Activated naive CD8-positive, alpha-beta T cell (primary cell): Measurements from ENCODE around the gene IDH3G.

Source experiments
- H3K27ac Mint-ChIP-seq: one replicate; pipeline ENCODE4 v1.8.0; 2021; ENCODE audit warnings: mixed read lengths
- H3K27me3 Mint-ChIP-seq: one replicate; pipeline ENCODE4 v1.8.0; 2021; ENCODE audit warnings: mixed read lengths
- H3K36me3 Mint-ChIP-seq: one replicate; pipeline ENCODE4 v1.8.0; 2021; ENCODE audit warnings: mixed read lengths
- H3K4me1 Mint-ChIP-seq: one replicate; pipeline ENCODE4 v1.8.0; 2021; ENCODE audit warnings: low read depth, mixed read lengths
- H3K4me3 Mint-ChIP-seq: one replicate; pipeline ENCODE4 v1.8.0; 2021; ENCODE audit warnings: mild to moderate bottlenecking, mixed read lengths
- H3K9me3 Mint-ChIP-seq: one replicate; pipeline ENCODE4 v1.8.0; 2021; ENCODE audit warnings: low read depth, mixed read lengths

IDH3G gene

GRCh38 chrX:153794018-153794896 lies at the start of gene IDH3G, which contains the start of gene SSR4:
Gene IDH3G, minus strand, starts transcription at chrX:153794375. Its CDS starts 49 bp downstream, at chrX:153794326.
Gene SSR4, plus strand, starts transcription at chrX:153794668. Its CDS starts 20 bp downstream, at chrX:153794688.
- Mint-ChIP-seq H3K36me3 (no peaks in the 10 kb centered on the region), H3K4me1 (peaks cover 16% of the 10 kb centered on the region)

GRCh38 chrX:153836921-153837320 lies 42.7 kb upstream of the IDH3G start:
- Mint-ChIP-seq H3K27ac (no peak overlapping the region), H3K9me3 (no peaks in the 10 kb centered on the region), H3K4me3 (no peak overlapping the region), H3K36me3 (no peaks in the 10 kb centered on the region), H3K27me3 (no peaks in the 10 kb centered on the region), H3K4me1 (no peaks in the 10 kb centered on the region)

More at GRCh38 chrX:153794018-153794896, at the start of gene IDH3G, which contains the start of gene SSR4:
- no peaks in the 10 kb centered on the region for H3K27me3 Mint-ChIP-seq
- peak within 1 kb of the TSS; percentile 95 for H3K27ac Mint-ChIP-seq
- peak within 1 kb of the TSS; percentile 94 for H3K4me3 Mint-ChIP-seq
- H3K9me3 Mint-ChIP-seq = no peaks in the 10 kb centered on the region

- Mint-ChIP-seq H3K4me3 (no peak overlapping the region), H3K27me3 (no peaks in the 10 kb centered on the region)
These were observed 38.6 kb upstream of the IDH3G start for GRCh38 chrX:153832728-153833127.

GRCh38 chrX:153831429-153832150 lies 37.4 kb upstream of the IDH3G start:
- no peaks in the 10 kb centered on the region for H3K9me3 Mint-ChIP-seq
- peaks cover 15% of the 10 kb centered on the region for H3K4me1 Mint-ChIP-seq
- H3K36me3 Mint-ChIP-seq = no peaks in the 10 kb centered on the region
- H3K27me3 Mint-ChIP-seq = no peaks in the 10 kb centered on the region
- H3K4me3 Mint-ChIP-seq = peak overlapping the region; percentile 65
- H3K27ac Mint-ChIP-seq = no peak overlapping the region

More at GRCh38 chrX:153832728-153833127, 38.6 kb upstream of the IDH3G start:
- no peak overlapping the region for H3K27ac Mint-ChIP-seq
- H3K4me1 Mint-ChIP-seq = peaks cover 4% of the 10 kb centered on the region
- H3K9me3 Mint-ChIP-seq = no peaks in the 10 kb centered on the region
- no peaks in the 10 kb centered on the region for H3K36me3 Mint-ChIP-seq

GRCh38 chrX:153830640-153831428 lies 36.7 kb upstream of the IDH3G start:
- no peaks in the 10 kb centered on the region for H3K36me3 Mint-ChIP-seq
- no peaks in the 10 kb centered on the region for H3K27me3 Mint-ChIP-seq
- peak overlapping the region; percentile 69 for H3K4me3 Mint-ChIP-seq

GRCh38 chrX:153829799-153830639 lies 35.8 kb upstream of the IDH3G start, which contains the start of gene PDZD4:
Gene PDZD4, minus strand, starts transcription at chrX:153830544. Its CDS starts 246 bp downstream, at chrX:153830298.
- Mint-ChIP-seq H3K36me3 (no peaks in the 10 kb centered on the region), H3K4me3 (peak within 1 kb of the TSS; percentile 69), H3K9me3 (no peaks in the 10 kb centered on the region), H3K27me3 (no peaks in the 10 kb centered on the region), H3K27ac (no peak within 1 kb of the TSS), H3K4me1 (peaks cover 15% of the 10 kb centered on the region)

More at GRCh38 chrX:153830640-153831428, 36.7 kb upstream of the IDH3G start:
- Mint-ChIP-seq H3K4me1 (peaks cover 15% of the 10 kb centered on the region), H3K9me3 (no peaks in the 10 kb centered on the region), H3K27ac (no peak overlapping the region)

- Mint-ChIP-seq H3K27ac (no peak overlapping the region), H3K36me3 (no peaks in the 10 kb centered on the region), H3K4me3 (no peak overlapping the region), H3K4me1 (peaks cover 15% of the 10 kb centered on the region), H3K9me3 (no peaks in the 10 kb centered on the region), H3K27me3 (no peaks in the 10 kb centered on the region)
These were observed 35.3 kb upstream of the IDH3G start for GRCh38 chrX:153829549-153829798.

GRCh38 chrX:153828723-153829548 lies 34.8 kb upstream of the IDH3G start:
- no peak overlapping the region for H3K27ac Mint-ChIP-seq
- H3K27me3 Mint-ChIP-seq = no peaks in the 10 kb centered on the region

GRCh38 chrX:153828308-153828707 lies 34.1 kb upstream of the IDH3G start:
- H3K36me3 Mint-ChIP-seq = no peaks in the 10 kb centered on the region
- H3K4me1 Mint-ChIP-seq = peaks cover 18% of the 10 kb centered on the region
- H3K4me3 Mint-ChIP-seq = no peak overlapping the region
- no peaks in the 10 kb centered on the region for H3K27me3 Mint-ChIP-seq
- no peaks in the 10 kb centered on the region for H3K9me3 Mint-ChIP-seq
- H3K27ac Mint-ChIP-seq = no peak overlapping the region

More at GRCh38 chrX:153828723-153829548, 34.8 kb upstream of the IDH3G start:
- Mint-ChIP-seq H3K36me3 (no peaks in the 10 kb centered on the region), H3K4me3 (no peak overlapping the region), H3K4me1 (peaks cover 15% of the 10 kb centered on the region), H3K9me3 (no peaks in the 10 kb centered on the region)

GRCh38 chrX:153827903-153828302 lies 33.7 kb upstream of the IDH3G start:
- peaks cover 18% of the 10 kb centered on the region for H3K4me1 Mint-ChIP-seq
- peak overlapping the region; percentile 9 for H3K4me3 Mint-ChIP-seq
- no peaks in the 10 kb centered on the region for H3K27me3 Mint-ChIP-seq
- no peaks in the 10 kb centered on the region for H3K9me3 Mint-ChIP-seq
- H3K36me3 Mint-ChIP-seq = no peaks in the 10 kb centered on the region
- no peak overlapping the region for H3K27ac Mint-ChIP-seq

GRCh38 chrX:153827016-153827415 lies 32.8 kb upstream of the IDH3G start:
- no peaks in the 10 kb centered on the region for H3K36me3 Mint-ChIP-seq
- H3K4me3 Mint-ChIP-seq = no peak overlapping the region
- no peaks in the 10 kb centered on the region for H3K9me3 Mint-ChIP-seq
- H3K4me1 Mint-ChIP-seq = peaks cover 26% of the 10 kb centered on the region
- no peaks in the 10 kb centered on the region for H3K27me3 Mint-ChIP-seq
- H3K27ac Mint-ChIP-seq = no peak overlapping the region

- Mint-ChIP-seq H3K27ac (no peak overlapping the region), H3K9me3 (no peaks in the 10 kb centered on the region), H3K27me3 (no peaks in the 10 kb centered on the region), H3K4me3 (no peak overlapping the region), H3K4me1 (peaks cover 37% of the 10 kb centered on the region), H3K36me3 (no peaks in the 10 kb centered on the region)
These were observed 30.9 kb upstream of the IDH3G start for GRCh38 chrX:153825042-153825441.

- Mint-ChIP-seq H3K4me3 (no peak overlapping the region), H3K27ac (no peak overlapping the region), H3K4me1 (peaks cover 37% of the 10 kb centered on the region), H3K27me3 (no peaks in the 10 kb centered on the region), H3K36me3 (no peaks in the 10 kb centered on the region), H3K9me3 (no peaks in the 10 kb centered on the region)
These were observed 30.2 kb upstream of the IDH3G start for GRCh38 chrX:153824348-153824747.
